PC-3 (cell line): ENCODE data around the gene COL1A2. TPM values are rescaled to one million over a fixed set of nuclear protein-coding genes. Genes with fewer than 3 reads are reported as not detected.

Experiments
- ATAC-seq: fragments of 200-7000 bp; cut with Tn5 transposase; 2 replicates; pipeline ENCODE4 v1.9.1; 2020; ENCODE audit warnings: mild to moderate bottlenecking, moderate library complexity
- BruUV-seq: library from RNA; stranded (reverse); fragments of 400-500 nt; replicated peaks from 2 replicates; lab custom pipeline; 2021; lab: Mats Ljungman, UMichigan
- CTCF ChIA-PET: fragments of 300-600 bp; sonication (Branson Sonifier 250); formaldehyde crosslinking; loops from one replicate; lab custom pipeline; 2022; ENCODE audit warnings: antibody characterized with exemption; lab: Charles Lee
- POLR2A ChIA-PET: fragments of 300-600 bp; sonication (Branson Sonifier 250); formaldehyde crosslinking; loops from one replicate; lab custom pipeline; 2022; ENCODE audit warnings: antibody characterized with exemption; ENCODE audit not compliant: unreplicated experiment; lab: Charles Lee
- DNase-seq: peaks from one replicate; pipeline ENCODE4 v3.0.0-alpha.2; 2015
- H2AFZ ChIP-seq: fragments of 300-600 bp; sonication (generic); 2 replicates; pipeline ENCODE4 v1.6.0; 2016; ENCODE audit warnings: antibody characterized with exemption, low read length
- H3F3A ChIP-seq: fragments of 300-600 bp; sonication (generic); one replicate; pipeline ENCODE4 v1.6.0; 2017; ENCODE audit warnings: antibody characterized with exemption, low read length, control low read depth, mild to moderate bottlenecking; ENCODE audit not compliant: unreplicated experiment
- H3K27ac ChIP-seq: fragments of 300-600 bp; sonication (generic); 2 replicates; pipeline ENCODE4 v1.5.1; 2016; ENCODE audit warnings: mild to moderate bottlenecking, low read length
- H3K27me3 ChIP-seq: fragments of 300-600 bp; sonication (generic); 2 replicates; pipeline ENCODE4 v1.6.1; 2016; ENCODE audit warnings: low read length, mixed read lengths
- H3K36me3 ChIP-seq: fragments of 300-600 bp; sonication (generic); 2 replicates; pipeline ENCODE4 v1.6.1; 2016; ENCODE audit warnings: low read depth, mixed run types, low read length, mixed read lengths
- H3K4me1 ChIP-seq: fragments of 300-600 bp; sonication (generic); 2 replicates; pipeline ENCODE4 v1.5.1; 2016; ENCODE audit warnings: low read length; ENCODE audit not compliant: insufficient read depth
- H3K4me2 ChIP-seq: fragments of 300-600 bp; sonication (generic); 2 replicates; pipeline ENCODE4 v1.6.0; 2016; ENCODE audit warnings: low read length
- H3K4me3 ChIP-seq: fragments of 300-600 bp; sonication (generic); 2 replicates; pipeline ENCODE4 v1.5.1; 2016; ENCODE audit warnings: mild to moderate bottlenecking, low read length, mixed read lengths
- H3K79me2 ChIP-seq: fragments of 300-600 bp; sonication (generic); 2 replicates; pipeline ENCODE4 v1.6.1; 2017; ENCODE audit warnings: low read length, mixed read lengths
- H3K9ac ChIP-seq: fragments of 300-600 bp; sonication (generic); 2 replicates; pipeline ENCODE4 v1.6.0; 2016; ENCODE audit warnings: mild to moderate bottlenecking, low read length
- H3K9me2 ChIP-seq: fragments of 300-600 bp; sonication (generic); replicated peaks from 2 replicates; pipeline ENCODE4 v1.6.1; 2016; ENCODE audit warnings: mixed run types, low read length, mixed read lengths
- H3K9me3 ChIP-seq: fragments of 300-600 bp; sonication (generic); 2 replicates; pipeline ENCODE4 v1.6.1; 2016; ENCODE audit warnings: low read length, mixed read lengths
- H4K20me1 ChIP-seq: fragments of 300-600 bp; sonication (generic); 2 replicates; pipeline ENCODE4 v1.6.1; 2016; ENCODE audit warnings: low read length, mixed read lengths
- EZH2 ChIP-seq: fragments of 300-600 bp; sonication (generic); IDR thresholded peaks from one replicate; pipeline ENCODE4 v1.6.1; 2017; ENCODE audit warnings: antibody characterized with exemption, mild to moderate bottlenecking, low read length; ENCODE audit not compliant: unreplicated experiment
- EZH2phosphoT487 ChIP-seq: fragments of 300-600 bp; sonication (generic); IDR thresholded peaks from 2 replicates; pipeline ENCODE4 v1.6.1; 2018; ENCODE audit warnings: mild to moderate bottlenecking, antibody characterized with exemption, low read length, borderline replicate concordance
- intact Hi-C: fragments of 100-400 bp; cut with micrococcal nuclease; formaldehyde crosslinking; loops from 2 replicates; pipeline ENCODE4 v1.9.0; 2023
- total RNA-seq: library from RNA; depleted of rRNA; stranded (reverse); fragments of >200 nt; gene quantifications from 2 replicates; pipeline ENCODE4 v1.2.3, GENCODE V29; 2014
- TF ChIP-seq, protein P1 (sequence below): fragments of 300-600 bp; sonication (generic); conservative IDR thresholded peaks from 2 replicates; pipeline ENCODE4 v1.5.1; 2017; ENCODE audit warnings: antibody characterized with exemption, low read depth, mild to moderate bottlenecking, low read length

Gene COL1A2
- total RNA-seq, 1 experiment from 2014 or later, result not detected

DNA sequence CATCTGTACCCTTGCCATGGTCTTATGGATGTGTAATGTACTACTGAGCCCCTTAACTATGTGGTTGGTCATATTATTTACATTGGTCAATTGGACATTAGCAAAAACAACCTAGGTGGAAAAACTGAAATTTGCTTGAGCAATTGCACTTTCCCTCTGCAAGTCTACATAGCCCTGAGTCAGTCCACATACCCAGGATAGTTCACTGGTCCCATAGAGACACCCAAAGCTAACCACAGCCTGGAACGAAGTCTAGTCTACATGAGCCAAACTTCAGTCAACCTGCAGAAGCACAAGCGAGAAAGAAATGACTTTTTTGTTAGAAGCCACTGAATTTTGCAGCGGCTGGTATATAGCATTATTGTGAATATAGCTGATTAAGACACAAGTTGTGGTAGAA, 37.6 kb upstream of the COL1A2 start:
- Histone ChIP-seq H3K4me1 (no peaks in the 10 kb centered on the region), H3F3A (no peaks in the 10 kb centered on the region), H3K9me3 (no peaks in the 10 kb centered on the region), H3K27me3 (no peaks in the 10 kb centered on the region), H4K20me1 (no peaks in the 10 kb centered on the region), H3K4me3 (no peak overlapping the region), H3K36me3 (no peaks in the 10 kb centered on the region), H2AFZ (no peak overlapping the region), H3K79me2 (no peaks in the 10 kb centered on the region), H3K9me2 (no peaks in the 10 kb centered on the region), H3K27ac (no peak overlapping the region), H3K9ac (no peak overlapping the region), H3K4me2 (no peak overlapping the region)
- POLR2A ChIA-PET, result no interaction called here
- TF ChIP-seq, protein P1, sequence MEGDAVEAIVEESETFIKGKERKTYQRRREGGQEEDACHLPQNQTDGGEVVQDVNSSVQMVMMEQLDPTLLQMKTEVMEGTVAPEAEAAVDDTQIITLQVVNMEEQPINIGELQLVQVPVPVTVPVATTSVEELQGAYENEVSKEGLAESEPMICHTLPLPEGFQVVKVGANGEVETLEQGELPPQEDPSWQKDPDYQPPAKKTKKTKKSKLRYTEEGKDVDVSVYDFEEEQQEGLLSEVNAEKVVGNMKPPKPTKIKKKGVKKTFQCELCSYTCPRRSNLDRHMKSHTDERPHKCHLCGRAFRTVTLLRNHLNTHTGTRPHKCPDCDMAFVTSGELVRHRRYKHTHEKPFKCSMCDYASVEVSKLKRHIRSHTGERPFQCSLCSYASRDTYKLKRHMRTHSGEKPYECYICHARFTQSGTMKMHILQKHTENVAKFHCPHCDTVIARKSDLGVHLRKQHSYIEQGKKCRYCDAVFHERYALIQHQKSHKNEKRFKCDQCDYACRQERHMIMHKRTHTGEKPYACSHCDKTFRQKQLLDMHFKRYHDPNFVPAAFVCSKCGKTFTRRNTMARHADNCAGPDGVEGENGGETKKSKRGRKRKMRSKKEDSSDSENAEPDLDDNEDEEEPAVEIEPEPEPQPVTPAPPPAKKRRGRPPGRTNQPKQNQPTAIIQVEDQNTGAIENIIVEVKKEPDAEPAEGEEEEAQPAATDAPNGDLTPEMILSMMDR, result no peak
- intact Hi-C loops, result no loop called here
- no peak for ATAC-seq
- no TSS peak for BruUV-seq
- CTCF ChIA-PET, result no interaction called here
- no peak for DNase-seq

DNA sequence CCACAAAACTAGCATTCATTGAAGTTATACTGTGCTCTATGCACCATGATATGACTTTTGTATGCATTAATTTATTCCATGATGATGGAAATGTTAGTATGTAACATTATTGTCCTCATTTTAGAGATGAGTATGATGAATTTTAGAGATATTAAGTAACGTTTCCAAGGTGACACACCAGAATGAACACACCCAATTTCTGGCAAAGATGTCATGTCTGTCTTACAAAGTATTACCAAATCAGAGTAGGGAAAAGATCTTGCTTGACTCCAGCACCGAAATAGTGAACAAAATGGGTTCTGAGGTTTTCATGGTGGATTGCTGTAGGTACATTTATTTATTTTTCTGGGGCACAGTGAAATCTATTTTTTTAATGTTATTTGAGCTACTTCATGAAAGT, 33.8 kb upstream of the COL1A2 start:
- H3K4me1 ChIP-seq, result no peaks in the 10 kb centered on the region
- no peak overlapping the region for H3K27ac ChIP-seq
- DNase-seq, result no peak
- H3K36me3 ChIP-seq, result no peaks in the 10 kb centered on the region
- no peaks in the 10 kb centered on the region for H4K20me1 ChIP-seq
- no peaks in the 10 kb centered on the region for H3F3A ChIP-seq
- ChIA-PET POLR2A (no interaction called here), CTCF (no interaction called here)
- H3K4me3 ChIP-seq, result no peak overlapping the region
- H2AFZ ChIP-seq, result no peak overlapping the region
- no peak for ATAC-seq
- H3K9me3 ChIP-seq, result no peaks in the 10 kb centered on the region
- H3K9me2 ChIP-seq, result no peaks in the 10 kb centered on the region
- no peaks in the 10 kb centered on the region for H3K27me3 ChIP-seq
- intact Hi-C loops, result no loop called here
- H3K79me2 ChIP-seq, result no peaks in the 10 kb centered on the region
- BruUV-seq, result no TSS peak
- no peak for TF ChIP-seq EZH2
- TF ChIP-seq EZH2phosphoT487, result no peak
- TF ChIP-seq, protein P1, result no peak
- H3K4me2 ChIP-seq, result no peak overlapping the region
- no peak overlapping the region for H3K9ac ChIP-seq

DNA sequence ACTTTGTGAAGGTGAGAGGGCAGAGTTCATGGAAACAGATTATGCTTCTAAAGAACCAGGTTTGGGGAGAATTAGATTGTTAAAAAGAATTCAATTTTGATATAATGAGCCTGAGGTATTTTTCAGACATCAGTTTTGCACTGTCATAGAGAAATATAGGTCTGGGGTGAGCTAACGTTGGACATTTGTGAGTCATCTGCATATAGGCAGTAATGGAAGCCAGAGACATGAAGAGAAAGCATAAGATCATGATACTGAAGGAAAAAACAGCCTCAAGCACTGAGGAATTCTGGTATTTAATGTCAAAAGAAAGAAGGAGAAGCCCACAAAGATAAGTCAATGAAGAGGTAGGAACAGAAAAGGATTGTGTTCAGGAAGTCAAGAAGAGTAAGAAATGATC, 32.4 kb upstream of the COL1A2 start:
- ChIA-PET CTCF (no interaction called here), POLR2A (no interaction called here)
- H2AFZ ChIP-seq, result no peak overlapping the region
- H3K27me3 ChIP-seq, result no peaks in the 10 kb centered on the region
- H4K20me1 ChIP-seq, result no peaks in the 10 kb centered on the region
- ATAC-seq, result no peak
- H3K4me1 ChIP-seq, result no peaks in the 10 kb centered on the region
- H3K79me2 ChIP-seq, result no peaks in the 10 kb centered on the region
- no TSS peak for BruUV-seq
- no peak overlapping the region for H3K4me3 ChIP-seq
- DNase-seq, result no peak
- intact Hi-C loops, result no loop called here
- TF ChIP-seq EZH2phosphoT487, result no peak
- TF ChIP-seq, protein P1, result no peak
- no peak for TF ChIP-seq EZH2
- no peak overlapping the region for H3K4me2 ChIP-seq
- H3K9ac ChIP-seq, result no peak overlapping the region
- H3K36me3 ChIP-seq, result no peaks in the 10 kb centered on the region
- no peaks in the 10 kb centered on the region for H3K9me3 ChIP-seq
- no peaks in the 10 kb centered on the region for H3K9me2 ChIP-seq
- H3K27ac ChIP-seq, result no peak overlapping the region
- no peaks in the 10 kb centered on the region for H3F3A ChIP-seq
